ENCODE results near the gene AFF2. TPM values are rescaled to one million over a fixed set of nuclear protein-coding genes. Genes with fewer than 3 reads are reported as not detected.

The AFF2 gene
- total RNA-seq, 1 experiment from 2014 or later = 0.16 TPM

DNA sequence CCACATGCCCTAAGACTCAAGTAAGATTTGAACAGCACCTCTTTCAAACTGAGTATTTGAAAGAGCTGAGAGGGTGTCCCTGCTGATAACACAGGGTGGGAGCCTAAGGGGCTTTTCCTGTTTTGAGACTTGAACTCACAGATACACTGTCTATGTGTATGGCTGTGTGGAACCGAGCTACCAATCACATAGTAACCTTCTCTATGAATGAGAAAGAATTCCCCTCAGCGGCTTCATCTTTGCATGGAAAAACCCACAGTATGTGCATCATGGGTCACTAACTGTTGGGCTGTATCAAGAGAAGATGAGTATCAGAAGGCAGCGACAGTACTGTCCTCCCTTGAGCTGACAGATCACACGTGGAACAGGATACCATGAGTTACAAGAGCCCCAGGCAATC, 336.3 kb downstream of the AFF2 start:
- Mint-ChIP-seq H3K27ac (ENCODE audit: unreplicated experiment) (no peak overlapping the region), H3K9me3 (ENCODE audit: unreplicated experiment) (no peaks in the 10 kb centered on the region), H3K36me3 (ENCODE audit: insufficient read depth, unreplicated experiment) (no peaks in the 10 kb centered on the region), H3K4me3 (ENCODE audit: unreplicated experiment) (no peak overlapping the region), H3K4me1 (ENCODE audit: low read depth, unreplicated experiment) (no peaks in the 10 kb centered on the region), H3K27me3 (ENCODE audit: insufficient read depth, unreplicated experiment) (peaks cover 3% of the 10 kb centered on the region)
- intact Hi-C loops (cut with micrococcal nuclease; ENCODE audit: unreplicated experiment) = no loop called here
- no peaks in the 10 kb centered on the region for H3K36me3 ChIP-seq (ENCODE audit: control insufficient read depth, insufficient read depth, low read length)
- no TSS peak for BruUV-seq (replicated peaks)
- no peak for TF ChIP-seq CTCF (IDR thresholded peaks at IDR 0.05; ENCODE audit: insufficient read depth in 1 of 2, low read depth in 1 of 2, low read length in 1 of 2, severe bottlenecking in 1 of 2, unreplicated experiment in 1 of 2)
- no peaks in the 10 kb centered on the region for H3K9me3 ChIP-seq
- H3K4me3 ChIP-seq (ENCODE audit: low read depth, low read length) = no peak overlapping the region
- no peak for DNase-seq
- no peaks in the 10 kb centered on the region for H3K4me1 ChIP-seq
- CTCF ChIA-PET = no interaction called here
- POLR2A ChIA-PET = no interaction called here
- H3K27me3 ChIP-seq (replicated peaks; ENCODE audit: control insufficient read depth, insufficient read depth, low read length) = no peaks in the 10 kb centered on the region

DNA sequence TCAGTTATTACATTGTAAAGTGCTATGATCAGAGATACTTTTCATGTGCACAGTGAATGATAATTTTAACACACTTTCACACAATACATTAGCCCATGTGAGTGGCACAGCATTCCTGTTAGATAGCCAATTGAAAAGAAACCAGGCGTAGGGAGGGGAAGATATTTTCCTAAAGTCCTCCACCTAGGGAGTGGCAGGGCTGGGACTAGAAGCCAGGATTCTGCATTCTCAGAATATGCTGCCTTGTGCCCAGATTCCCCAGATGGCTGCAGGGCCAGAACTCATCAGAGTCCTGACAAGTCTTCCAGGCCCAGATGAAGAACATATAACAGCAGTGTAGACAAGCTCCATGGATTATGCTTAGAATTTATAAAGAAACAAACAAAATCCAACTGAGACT, 350.2 kb downstream of the AFF2 start:
- H3K4me3 ChIP-seq (ENCODE audit: low read depth, low read length) = no peak overlapping the region
- H3K36me3 Mint-ChIP-seq (ENCODE audit: insufficient read depth, unreplicated experiment) = no peaks in the 10 kb centered on the region
- H3K36me3 ChIP-seq (ENCODE audit: control insufficient read depth, insufficient read depth, low read length) = no peaks in the 10 kb centered on the region
- POLR2A ChIA-PET = no interaction called here
- no peaks in the 10 kb centered on the region for H3K4me1 Mint-ChIP-seq (ENCODE audit: low read depth, unreplicated experiment)
- no peak overlapping the region for H3K4me3 Mint-ChIP-seq (ENCODE audit: unreplicated experiment)
- peaks cover 2% of the 10 kb centered on the region for H3K27me3 Mint-ChIP-seq (ENCODE audit: insufficient read depth, unreplicated experiment)
- no peaks in the 10 kb centered on the region for H3K9me3 ChIP-seq
- H3K4me1 ChIP-seq = no peaks in the 10 kb centered on the region
- H3K9me3 Mint-ChIP-seq (ENCODE audit: unreplicated experiment) = no peaks in the 10 kb centered on the region
- no peak for DNase-seq
- intact Hi-C loops (cut with micrococcal nuclease; ENCODE audit: unreplicated experiment) = no loop called here
- no peaks in the 10 kb centered on the region for H3K27me3 ChIP-seq (replicated peaks; ENCODE audit: control insufficient read depth, insufficient read depth, low read length)
- TF ChIP-seq CTCF (IDR thresholded peaks at IDR 0.05; ENCODE audit: insufficient read depth in 1 of 2, low read depth in 1 of 2, low read length in 1 of 2, severe bottlenecking in 1 of 2, unreplicated experiment in 1 of 2) = no peak
- no peak overlapping the region for H3K27ac Mint-ChIP-seq (ENCODE audit: unreplicated experiment)
- no TSS peak for BruUV-seq (replicated peaks)
- CTCF ChIA-PET = no interaction called here

DNA sequence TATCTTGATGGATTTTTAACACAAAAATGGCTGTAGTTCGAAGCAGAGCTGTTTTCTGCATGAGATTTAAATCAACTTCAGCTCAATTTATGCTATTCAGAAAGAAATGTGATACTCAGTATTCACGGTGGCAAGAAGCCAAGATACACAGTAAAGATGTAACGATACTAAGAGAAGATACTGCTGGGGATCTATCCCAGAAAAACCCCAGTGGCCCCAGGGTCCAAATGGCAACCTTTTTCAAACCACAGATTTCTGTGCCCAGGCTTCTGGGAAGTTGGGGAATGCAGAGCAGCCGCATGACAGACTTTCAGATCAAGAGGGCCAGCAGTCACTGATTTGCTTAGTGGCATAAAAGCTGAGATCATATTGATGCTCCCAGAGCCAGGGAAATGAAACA, 353.9 kb downstream of the AFF2 start:
- H3K27ac Mint-ChIP-seq (ENCODE audit: unreplicated experiment) = no peak overlapping the region
- no TSS peak for BruUV-seq (replicated peaks)
- peaks cover 1% of the 10 kb centered on the region for H3K27me3 Mint-ChIP-seq (ENCODE audit: insufficient read depth, unreplicated experiment)

More for the DNA sequence above, 353.9 kb downstream of the AFF2 start:
- intact Hi-C loops (cut with micrococcal nuclease; ENCODE audit: unreplicated experiment) = no loop called here
- no peaks in the 10 kb centered on the region for H3K4me1 ChIP-seq
- DNase-seq = no peak
- H3K36me3 ChIP-seq (ENCODE audit: control insufficient read depth, insufficient read depth, low read length) = no peaks in the 10 kb centered on the region
- Mint-ChIP-seq H3K36me3 (ENCODE audit: insufficient read depth, unreplicated experiment) (no peaks in the 10 kb centered on the region), H3K4me1 (ENCODE audit: low read depth, unreplicated experiment) (no peaks in the 10 kb centered on the region), H3K9me3 (ENCODE audit: unreplicated experiment) (no peaks in the 10 kb centered on the region), H3K4me3 (ENCODE audit: unreplicated experiment) (no peak overlapping the region)
- H3K4me3 ChIP-seq (ENCODE audit: low read depth, low read length) = no peak overlapping the region
- no peaks in the 10 kb centered on the region for H3K27me3 ChIP-seq (replicated peaks; ENCODE audit: control insufficient read depth, insufficient read depth, low read length)
- CTCF ChIA-PET = no interaction called here
- H3K9me3 ChIP-seq = no peaks in the 10 kb centered on the region
- no peak for TF ChIP-seq CTCF (IDR thresholded peaks at IDR 0.05; ENCODE audit: insufficient read depth in 1 of 2, low read depth in 1 of 2, low read length in 1 of 2, severe bottlenecking in 1 of 2, unreplicated experiment in 1 of 2)
- POLR2A ChIA-PET = no interaction called here
